Measurements from ENCODE around the gene PPAN. TPM values are rescaled to one million over a fixed set of nuclear protein-coding genes. Genes with fewer than 3 reads are reported as not detected.

The PPAN gene
- total RNA-seq, 1 experiment from 2014 or later, result 183 TPM

- Histone ChIP-seq H3K27me3 (ENCODE audit: low read length) (no peaks in the 10 kb centered on the region), H3F3A (ENCODE audit: low read length, unreplicated experiment) (no peaks in the 10 kb centered on the region), H3K9ac (ENCODE audit: low read length) (no peak overlapping the region), H3K4me3 (ENCODE audit: low read length) (no peak overlapping the region), H3K4me2 (ENCODE audit: low read length) (no peak overlapping the region), H3K4me1 (ENCODE audit: insufficient read depth, low read length) (no peaks in the 10 kb centered on the region), H3K79me2 (ENCODE audit: low read length) (no peaks in the 10 kb centered on the region), H2AFZ (ENCODE audit: low read length) (no peak overlapping the region), H4K20me1 (ENCODE audit: low read length) (0 out of 2 replicates have a peak, but pooled peaks cover 6% of the 10 kb centered on the region), H3K36me3 (ENCODE audit: low read depth, low read length) (peaks cover 80% of the 10 kb centered on the region), H3K27ac (ENCODE audit: low read length) (no peak overlapping the region), H3K9me2 (replicated peaks; ENCODE audit: low read length) (no peaks in the 10 kb centered on the region), H3K9me3 (ENCODE audit: low read length) (no peaks in the 10 kb centered on the region)
- DNase-seq (no peak), ATAC-seq (no peak)
- no TSS peak for BruUV-seq (replicated peaks)
- TF ChIP-seq, protein P1, sequence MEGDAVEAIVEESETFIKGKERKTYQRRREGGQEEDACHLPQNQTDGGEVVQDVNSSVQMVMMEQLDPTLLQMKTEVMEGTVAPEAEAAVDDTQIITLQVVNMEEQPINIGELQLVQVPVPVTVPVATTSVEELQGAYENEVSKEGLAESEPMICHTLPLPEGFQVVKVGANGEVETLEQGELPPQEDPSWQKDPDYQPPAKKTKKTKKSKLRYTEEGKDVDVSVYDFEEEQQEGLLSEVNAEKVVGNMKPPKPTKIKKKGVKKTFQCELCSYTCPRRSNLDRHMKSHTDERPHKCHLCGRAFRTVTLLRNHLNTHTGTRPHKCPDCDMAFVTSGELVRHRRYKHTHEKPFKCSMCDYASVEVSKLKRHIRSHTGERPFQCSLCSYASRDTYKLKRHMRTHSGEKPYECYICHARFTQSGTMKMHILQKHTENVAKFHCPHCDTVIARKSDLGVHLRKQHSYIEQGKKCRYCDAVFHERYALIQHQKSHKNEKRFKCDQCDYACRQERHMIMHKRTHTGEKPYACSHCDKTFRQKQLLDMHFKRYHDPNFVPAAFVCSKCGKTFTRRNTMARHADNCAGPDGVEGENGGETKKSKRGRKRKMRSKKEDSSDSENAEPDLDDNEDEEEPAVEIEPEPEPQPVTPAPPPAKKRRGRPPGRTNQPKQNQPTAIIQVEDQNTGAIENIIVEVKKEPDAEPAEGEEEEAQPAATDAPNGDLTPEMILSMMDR (conservative IDR thresholded peaks at IDR 0.05; ENCODE audit: low read depth, low read length), result no peak
- TF ChIP-seq EZH2phosphoT487 (IDR thresholded peaks at IDR 0.05; ENCODE audit: borderline replicate concordance, low read length) (no peak), EZH2 (IDR thresholded peaks at IDR 0.05; ENCODE audit: low read length, unreplicated experiment) (no peak)
- CTCF ChIA-PET, result no interaction called here
- intact Hi-C loops (cut with micrococcal nuclease), result no loop called here
- POLR2A ChIA-PET (ENCODE audit: unreplicated experiment), result no interaction called here
Measured at GRCh38 chr19:10151521-10151920, 45.4 kb downstream of the PPAN start.

DNA sequence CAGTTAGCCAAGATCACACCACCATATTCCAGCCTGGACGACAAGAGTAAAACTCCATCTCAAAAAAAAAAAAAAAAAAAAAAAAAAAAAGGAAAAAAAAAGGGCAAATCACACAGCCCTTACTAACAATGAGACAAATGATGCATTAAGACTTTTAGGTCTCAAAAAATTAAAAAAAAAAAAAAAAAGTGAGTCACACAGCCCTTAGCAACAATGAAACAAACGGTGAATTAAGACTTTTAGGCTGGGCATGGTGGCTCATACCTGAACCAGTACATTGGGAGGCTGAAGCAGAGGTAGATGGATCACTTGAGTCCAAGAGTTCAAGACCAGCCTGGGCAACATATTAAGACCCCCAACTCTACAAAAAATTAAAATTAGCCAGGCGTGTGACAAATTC lies 45.9 kb downstream of the PPAN start:
- Histone ChIP-seq H3K4me3 (ENCODE audit: low read length) (no peak overlapping the region), H3K27me3 (ENCODE audit: low read length) (no peaks in the 10 kb centered on the region), H4K20me1 (ENCODE audit: low read length) (0 out of 2 replicates have a peak, but pooled peaks cover 6% of the 10 kb centered on the region), H3K9me3 (ENCODE audit: low read length) (no peaks in the 10 kb centered on the region), H3F3A (ENCODE audit: low read length, unreplicated experiment) (no peaks in the 10 kb centered on the region), H3K36me3 (ENCODE audit: low read depth, low read length) (peaks cover 82% of the 10 kb centered on the region), H3K4me1 (ENCODE audit: insufficient read depth, low read length) (no peaks in the 10 kb centered on the region), H3K4me2 (ENCODE audit: low read length) (no peak overlapping the region), H3K9me2 (replicated peaks; ENCODE audit: low read length) (no peaks in the 10 kb centered on the region), H3K9ac (ENCODE audit: low read length) (no peak overlapping the region), H3K79me2 (ENCODE audit: low read length) (no peaks in the 10 kb centered on the region), H2AFZ (ENCODE audit: low read length) (no peak overlapping the region), H3K27ac (ENCODE audit: low read length) (no peak overlapping the region)
- TF ChIP-seq EZH2phosphoT487 (IDR thresholded peaks at IDR 0.05; ENCODE audit: borderline replicate concordance, low read length) (no peak), EZH2 (IDR thresholded peaks at IDR 0.05; ENCODE audit: low read length, unreplicated experiment) (no peak)
- TF ChIP-seq, protein P1 (conservative IDR thresholded peaks at IDR 0.05; ENCODE audit: low read depth, low read length), result no peak
- DNase-seq (no peak), ATAC-seq (no peak; the same call in 1 of the 2 replicates)
- ChIA-PET POLR2A (ENCODE audit: unreplicated experiment) (no interaction called here), CTCF (no interaction called here)
- BruUV-seq (replicated peaks), result no TSS peak
- intact Hi-C loops (cut with micrococcal nuclease), result no loop called here

- H3K4me3 ChIP-seq (ENCODE audit: low read length), result no peak overlapping the region
- no peaks in the 10 kb centered on the region for H3K27me3 ChIP-seq (ENCODE audit: low read length)
Measured at GRCh38 chr19:10155839-10156238, 49.7 kb downstream of the PPAN start.

More at GRCh38 chr19:10155839-10156238, 49.7 kb downstream of the PPAN start:
- Histone ChIP-seq H3F3A (ENCODE audit: low read length, unreplicated experiment) (no peaks in the 10 kb centered on the region), H4K20me1 (ENCODE audit: low read length) (0 out of 2 replicates have a peak, but pooled peaks cover 6% of the 10 kb centered on the region), H3K4me2 (ENCODE audit: low read length) (no peak overlapping the region), H3K36me3 (ENCODE audit: low read depth, low read length) (peaks cover 95% of the 10 kb centered on the region), H3K79me2 (ENCODE audit: low read length) (no peaks in the 10 kb centered on the region), H3K9me3 (ENCODE audit: low read length) (no peaks in the 10 kb centered on the region), H2AFZ (ENCODE audit: low read length) (no peak overlapping the region), H3K27ac (ENCODE audit: low read length) (no peak overlapping the region), H3K4me1 (ENCODE audit: insufficient read depth, low read length) (no peaks in the 10 kb centered on the region), H3K9ac (ENCODE audit: low read length) (no peak overlapping the region), H3K9me2 (replicated peaks; ENCODE audit: low read length) (no peaks in the 10 kb centered on the region)
- peak; percentile 56; the same call in 1 of the 2 replicates for ATAC-seq
- BruUV-seq (replicated peaks), result no TSS peak
- intact Hi-C loops (cut with micrococcal nuclease), result no loop called here
- peak; percentile 29 for DNase-seq
- POLR2A ChIA-PET (ENCODE audit: unreplicated experiment), result no interaction called here
- no peak for TF ChIP-seq EZH2 (IDR thresholded peaks at IDR 0.05; ENCODE audit: low read length, unreplicated experiment)
- TF ChIP-seq, protein P1 (conservative IDR thresholded peaks at IDR 0.05; ENCODE audit: low read depth, low read length), result peak; percentile 36
- CTCF ChIA-PET, result interaction anchor here (0.6 kb wide), 1 partner anchor 591 kb away, joined by 5 read pairs; no protein-coding TSS in a partner anchor
